T-helper 1 cell (primary cell): Measurements from ENCODE around the gene SPINK6.

Experiments
- DNase-seq, 5 donors: peaks; one replicate each; pipeline ENCODE4 v3.0.0-alpha.2; 2012 to 2020

Gene SPINK6

GRCh38 chr5:148224117-148224742 is 21.4 kb downstream of the SPINK6 start:
- no peak for DNase-seq

- DNase-seq, result no peak
Observed at GRCh38 chr5:148228392-148228984, 25.6 kb downstream of the SPINK6 start.

GRCh38 chr5:148229840-148230239 is 27.0 kb downstream of the SPINK6 start:
- DNase-seq, result no peak

GRCh38 chr5:148230240-148230639 is 27.4 kb downstream of the SPINK6 start:
- no peak for DNase-seq

- DNase-seq, result no peak
Observed at GRCh38 chr5:148237785-148238417, 35.1 kb downstream of the SPINK6 start.

- DNase-seq, result no peak
Observed at GRCh38 chr5:148238418-148238794, 35.6 kb downstream of the SPINK6 start, which contains the start of gene MARCOL. Gene MARCOL, plus strand, starts transcription at chr5:148238525. Its CDS starts 73 bp downstream, at chr5:148238598.

GRCh38 chr5:148248894-148249293 is 46.1 kb downstream of the SPINK6 start:
- DNase-seq, result no peak

GRCh38 chr5:148255456-148255855 is 52.6 kb downstream of the SPINK6 start:
- no peak for DNase-seq

GRCh38 chr5:148259288-148259687 is 56.4 kb downstream of the SPINK6 start:
- no peak for DNase-seq

- DNase-seq, result no peak
Observed at GRCh38 chr5:148261221-148261620, 58.4 kb downstream of the SPINK6 start.
